ENCODE measurements around the gene MCM3. TPM values are rescaled to one million over a fixed set of nuclear protein-coding genes. Genes with fewer than 3 reads are reported as not detected.
A peak's percentile ranks its signal among the peaks of the same experiment; 100 is the strongest.

The MCM3 gene
- polyA plus RNA-seq: 55.9 TPM
- long read RNA-seq, donor 1, transcript MCM3-201 (17 exons, 3,083 nt): major isoform, 5 of 5 reads
- long read RNA-seq, donor 1, partial matches to known transcripts: 0 of 5 reads
- long read RNA-seq, donor 1, other reads (novel, unspliced or antisense): 0 of 5 reads
- long read RNA-seq, donor 2, transcript MCM3-201 (17 exons, 3,083 nt): major isoform, 12 of 12 reads
- long read RNA-seq, donor 2, partial matches to known transcripts: 0 of 12 reads
- long read RNA-seq, donor 2, other reads (novel, unspliced or antisense): 0 of 12 reads
- long read RNA-seq, donor 3, transcript MCM3-201 (17 exons, 3,083 nt): major isoform, 16 of 22 reads
- long read RNA-seq, donor 3, partial matches to known transcripts: 6 of 22 reads
- long read RNA-seq, donor 3, other reads (novel, unspliced or antisense): 0 of 22 reads
- long read RNA-seq, donor 4: 0 reads
- long read RNA-seq, donor 5, transcript MCM3-201 (17 exons, 3,083 nt): major isoform, 5 of 5 reads
- long read RNA-seq, donor 5, partial matches to known transcripts: 0 of 5 reads
- long read RNA-seq, donor 5, other reads (novel, unspliced or antisense): 0 of 5 reads
- long read RNA-seq, donor 6, transcript MCM3-201 (17 exons, 3,083 nt): major isoform, 8 of 8 reads
- long read RNA-seq, donor 6, partial matches to known transcripts: 0 of 8 reads
- long read RNA-seq, donor 6, other reads (novel, unspliced or antisense): 0 of 8 reads
- long read RNA-seq, donor 7, partial matches to known transcripts: 0 of 4 reads
- long read RNA-seq, donor 7, other reads (novel, unspliced or antisense): 0 of 4 reads
- long read RNA-seq, donor 8, transcript MCM3-201 (17 exons, 3,083 nt): major isoform, 10 of 10 reads
- long read RNA-seq, donor 8, partial matches to known transcripts: 0 of 10 reads
- long read RNA-seq, donor 8, other reads (novel, unspliced or antisense): 0 of 10 reads
- long read RNA-seq, donor 9, transcript MCM3-201 (17 exons, 3,083 nt): major isoform, 9 of 9 reads
- long read RNA-seq, donor 9, partial matches to known transcripts: 0 of 9 reads
- long read RNA-seq, donor 9, other reads (novel, unspliced or antisense): 0 of 9 reads
- long read RNA-seq, donor 10, transcript MCM3-201 (17 exons, 3,083 nt): major isoform, 6 of 28 reads
- long read RNA-seq, donor 10, partial matches to known transcripts: 22 of 28 reads
- long read RNA-seq, donor 10, other reads (novel, unspliced or antisense): 0 of 28 reads
- long read RNA-seq, donor 11, transcript MCM3-201 (17 exons, 3,083 nt): major isoform, 11 of 11 reads
- long read RNA-seq, donor 11, partial matches to known transcripts: 0 of 11 reads
- long read RNA-seq, donor 11, other reads (novel, unspliced or antisense): 0 of 11 reads

DNA sequence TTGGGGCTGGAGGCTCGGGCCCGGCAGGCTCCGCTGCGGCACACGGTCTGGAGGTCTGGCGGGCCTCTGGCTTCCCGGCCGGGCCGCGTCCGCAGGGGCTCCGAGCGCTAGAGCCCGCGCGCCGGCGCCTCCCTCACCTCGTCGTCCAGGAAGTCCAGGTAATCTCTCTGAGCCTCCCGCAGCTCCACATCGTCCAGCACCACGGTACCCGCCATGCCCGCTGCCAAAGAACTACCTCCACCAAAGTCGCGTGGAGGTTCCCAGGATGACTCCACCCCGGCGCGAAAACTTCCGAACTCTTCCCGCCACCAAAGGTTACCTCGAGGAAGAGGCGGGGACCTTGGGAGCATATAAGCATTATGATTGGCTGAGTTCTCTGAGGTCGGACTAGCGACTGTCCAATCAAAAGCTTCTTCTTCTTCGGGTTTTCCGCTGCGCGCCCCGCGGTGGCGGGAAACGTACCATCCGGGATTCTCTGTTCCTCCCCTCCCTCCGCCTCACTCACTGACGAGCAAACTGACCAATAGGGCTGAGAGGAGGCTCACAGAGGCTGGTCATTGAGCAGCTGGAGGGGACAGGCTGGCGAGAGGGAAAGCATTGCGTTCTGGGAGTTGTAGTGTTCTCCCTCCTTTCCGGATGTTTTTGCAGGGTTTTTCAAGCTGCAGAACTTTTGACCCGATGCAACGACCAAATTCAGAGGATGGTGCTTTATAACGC lies at the start of gene MCM3:
TSS of gene MCM3 (minus strand) at position 283 of the 717 bp plus-strand sequence. CDS start at position 215, 68 bp downstream.
- H3K4me1 ChIP-seq (ENCODE audit: control insufficient read depth, insufficient read depth, low read length): no peaks in the 10 kb centered on the region
- no peaks in the 10 kb centered on the region for H3K9me3 ChIP-seq (ENCODE audit: control insufficient read depth, low read depth, low read length)
- peak; percentile 99 to 100 for DNase-seq
- H3K27ac ChIP-seq (ENCODE audit: low read length): peak within 1 kb of the TSS; percentile 51
- H3K36me3 ChIP-seq (ENCODE audit: control insufficient read depth, insufficient read depth, low read length): peaks cover 27% of the 10 kb centered on the region
- no peaks in the 10 kb centered on the region for H3K27me3 ChIP-seq (ENCODE audit: control insufficient read depth, insufficient read depth, low read length)
- peak within 1 kb of the TSS; percentile 78 for H3K4me3 ChIP-seq (ENCODE audit: low read length)
- 0% methylated on average over 3 of the region's 53 CpGs for whole genome bisulfite sequencing (ENCODE audit: insufficient coverage, low lambda C conversion rate)

DNA sequence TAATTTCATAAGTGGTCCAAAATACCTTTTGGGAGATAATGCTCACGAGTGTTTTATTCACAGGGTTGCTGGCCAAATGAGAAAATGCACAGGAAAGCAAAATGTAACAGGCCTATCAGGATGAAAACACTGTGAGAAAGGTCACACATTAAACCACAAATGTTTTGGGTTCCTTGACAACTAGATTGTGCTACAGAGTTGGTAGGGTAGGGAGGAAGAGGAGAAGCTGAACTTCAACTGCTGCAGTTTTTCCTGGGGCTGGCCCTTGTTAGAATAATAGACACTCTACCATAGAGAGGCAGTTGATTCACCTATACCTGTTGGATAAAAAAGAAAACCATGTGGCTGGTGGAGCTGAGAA lies 49.3 kb upstream of the MCM3 start:
- H3K27ac ChIP-seq (ENCODE audit: low read length): peak overlapping the region; percentile 9
- H3K4me3 ChIP-seq (ENCODE audit: low read length): no peak overlapping the region
- peaks cover 38% of the 10 kb centered on the region for H3K4me1 ChIP-seq (ENCODE audit: control insufficient read depth, insufficient read depth, low read length)
- no CpG with 5 or more reads among the region's 1 CpG for WGBS (ENCODE audit: insufficient coverage, low lambda C conversion rate)
- no peaks in the 10 kb centered on the region for H3K36me3 ChIP-seq (ENCODE audit: control insufficient read depth, insufficient read depth, low read length)
- no peaks in the 10 kb centered on the region for H3K27me3 ChIP-seq (ENCODE audit: control insufficient read depth, insufficient read depth, low read length)
- DNase-seq: no peak
- H3K9me3 ChIP-seq (ENCODE audit: control insufficient read depth, low read depth, low read length): no peaks in the 10 kb centered on the region

GRCh38 chr6:52331793-52332457 lies 47.4 kb upstream of the MCM3 start:
- Histone ChIP-seq H3K27me3 (ENCODE audit: control insufficient read depth, insufficient read depth, low read length) (no peaks in the 10 kb centered on the region), H3K4me1 (ENCODE audit: control insufficient read depth, insufficient read depth, low read length) (peaks cover 45% of the 10 kb centered on the region), H3K9me3 (ENCODE audit: control insufficient read depth, low read depth, low read length) (no peaks in the 10 kb centered on the region), H3K4me3 (ENCODE audit: low read length) (no peak overlapping the region), H3K27ac (ENCODE audit: low read length) (peak overlapping the region; percentile 90), H3K36me3 (ENCODE audit: control insufficient read depth, insufficient read depth, low read length) (no peaks in the 10 kb centered on the region)
- 83% methylated on average over 1 of the region's 4 CpGs for WGBS (ENCODE audit: insufficient coverage, low lambda C conversion rate)
- peak in 1 of 2 donors; percentile 42 for DNase-seq

GRCh38 chr6:52330470-52330869 lies 45.9 kb upstream of the MCM3 start:
- H3K9me3 ChIP-seq (ENCODE audit: control insufficient read depth, low read depth, low read length): no peaks in the 10 kb centered on the region
- DNase-seq: peak; percentile 87 to 93
- WGBS (ENCODE audit: insufficient coverage, low lambda C conversion rate): 29% methylated on average over 1 of the region's 2 CpGs
- H3K4me1 ChIP-seq (ENCODE audit: control insufficient read depth, insufficient read depth, low read length): peaks cover 55% of the 10 kb centered on the region
- H3K36me3 ChIP-seq (ENCODE audit: control insufficient read depth, insufficient read depth, low read length): no peaks in the 10 kb centered on the region
- H3K27ac ChIP-seq (ENCODE audit: low read length): peak overlapping the region; percentile 90
- no peak overlapping the region for H3K4me3 ChIP-seq (ENCODE audit: low read length)
- H3K27me3 ChIP-seq (ENCODE audit: control insufficient read depth, insufficient read depth, low read length): no peaks in the 10 kb centered on the region

- Histone ChIP-seq H3K9me3 (ENCODE audit: control insufficient read depth, low read depth, low read length) (no peaks in the 10 kb centered on the region), H3K4me1 (ENCODE audit: control insufficient read depth, insufficient read depth, low read length) (peaks cover 64% of the 10 kb centered on the region), H3K36me3 (ENCODE audit: control insufficient read depth, insufficient read depth, low read length) (no peaks in the 10 kb centered on the region), H3K4me3 (ENCODE audit: low read length) (no peak overlapping the region), H3K27me3 (ENCODE audit: control insufficient read depth, insufficient read depth, low read length) (no peaks in the 10 kb centered on the region), H3K27ac (ENCODE audit: low read length) (peak overlapping the region; percentile 90)
- 48% methylated on average over 2 of the region's 2 CpGs for WGBS (ENCODE audit: insufficient coverage, low lambda C conversion rate)
- peak in 1 of 2 donors; percentile 46 for DNase-seq
Observed at GRCh38 chr6:52328729-52329128, 44.2 kb upstream of the MCM3 start.

- WGBS (ENCODE audit: insufficient coverage, low lambda C conversion rate): no CpG with 5 or more reads among the region's 2 CpGs
- Histone ChIP-seq H3K27me3 (ENCODE audit: control insufficient read depth, insufficient read depth, low read length) (no peaks in the 10 kb centered on the region), H3K9me3 (ENCODE audit: control insufficient read depth, low read depth, low read length) (no peaks in the 10 kb centered on the region), H3K36me3 (ENCODE audit: control insufficient read depth, insufficient read depth, low read length) (no peaks in the 10 kb centered on the region), H3K4me3 (ENCODE audit: low read length) (no peak overlapping the region), H3K4me1 (ENCODE audit: control insufficient read depth, insufficient read depth, low read length) (peaks cover 61% of the 10 kb centered on the region), H3K27ac (ENCODE audit: low read length) (peak overlapping the region; percentile 90)
- peak; percentile 40 to 75 for DNase-seq
Observed at GRCh38 chr6:52328303-52328662, 43.7 kb upstream of the MCM3 start.

GRCh38 chr6:52326540-52327364 lies 42.2 kb upstream of the MCM3 start:
- no peak overlapping the region for H3K4me3 ChIP-seq (ENCODE audit: low read length)
- no peaks in the 10 kb centered on the region for H3K9me3 ChIP-seq (ENCODE audit: control insufficient read depth, low read depth, low read length)
- H3K27ac ChIP-seq (ENCODE audit: low read length): peak overlapping the region; percentile 90
- H3K4me1 ChIP-seq (ENCODE audit: control insufficient read depth, insufficient read depth, low read length): peaks cover 54% of the 10 kb centered on the region
- WGBS (ENCODE audit: insufficient coverage, low lambda C conversion rate): no CpG with 5 or more reads among the region's 3 CpGs
- no peak for DNase-seq
- no peaks in the 10 kb centered on the region for H3K27me3 ChIP-seq (ENCODE audit: control insufficient read depth, insufficient read depth, low read length)
- no peaks in the 10 kb centered on the region for H3K36me3 ChIP-seq (ENCODE audit: control insufficient read depth, insufficient read depth, low read length)

GRCh38 chr6:52325695-52326471 lies 41.3 kb upstream of the MCM3 start:
- WGBS (ENCODE audit: insufficient coverage, low lambda C conversion rate): 47% methylated on average over 3 of the region's 14 CpGs
- DNase-seq: peak; percentile 72 to 89
- Histone ChIP-seq H3K27ac (ENCODE audit: low read length) (peak overlapping the region; percentile 90), H3K27me3 (ENCODE audit: control insufficient read depth, insufficient read depth, low read length) (no peaks in the 10 kb centered on the region), H3K4me3 (ENCODE audit: low read length) (no peak overlapping the region), H3K36me3 (ENCODE audit: control insufficient read depth, insufficient read depth, low read length) (no peaks in the 10 kb centered on the region), H3K4me1 (ENCODE audit: control insufficient read depth, insufficient read depth, low read length) (peaks cover 47% of the 10 kb centered on the region), H3K9me3 (ENCODE audit: control insufficient read depth, low read depth, low read length) (no peaks in the 10 kb centered on the region)

All from large intestine (tissue), 12 donors.